ENCODE data around the gene MATCAP1. TPM values are rescaled to one million over a fixed set of nuclear protein-coding genes. Genes with fewer than 3 reads are reported as not detected.

Gene MATCAP1
- 10 to 100 TPM in 2 of 4 donors, 1 to 10 TPM in 2; 6.7 to 37.4 (median 19.2) TPM for total RNA-seq

DNA sequence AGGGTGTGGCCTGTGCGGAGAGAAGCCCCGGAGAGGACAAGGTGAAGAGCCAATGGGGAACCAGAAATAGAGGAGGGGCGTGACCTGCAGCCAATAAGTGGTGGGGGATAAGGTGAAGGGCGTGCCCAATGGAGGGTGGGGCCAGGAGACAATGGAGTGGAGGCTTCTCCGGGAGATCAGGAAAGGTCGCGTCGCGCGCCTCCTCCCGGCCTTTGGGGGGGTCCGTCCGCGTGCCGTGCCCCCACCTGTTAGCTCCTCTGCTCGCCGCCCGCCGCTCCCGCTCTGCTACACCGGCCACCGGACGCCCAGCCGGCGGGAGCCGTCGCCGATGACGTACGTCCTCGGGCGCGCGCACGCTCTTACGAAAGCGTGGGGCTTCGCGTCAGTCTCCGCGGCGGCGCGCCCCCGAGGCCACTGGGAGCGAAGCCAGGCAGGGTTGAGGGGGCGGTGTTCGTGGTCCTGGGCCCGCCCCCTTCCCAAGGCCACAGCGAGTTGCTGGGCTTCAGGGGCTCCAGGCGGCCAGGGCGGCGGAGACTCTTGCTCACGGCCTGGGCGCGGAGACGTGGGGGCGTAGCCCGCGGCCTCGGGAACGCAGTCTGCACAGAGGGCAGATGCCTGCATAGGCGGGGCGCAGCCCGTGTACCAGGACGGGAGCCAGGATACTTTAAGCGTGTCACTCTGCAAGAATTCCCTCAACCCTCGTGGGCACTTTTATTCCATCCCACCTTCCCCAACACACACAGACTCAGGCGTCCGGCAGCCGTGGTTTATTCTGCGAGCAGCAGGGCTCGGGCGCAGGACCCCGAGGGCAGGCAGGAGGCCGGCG lies at the start of gene MATCAP1:
Gene MATCAP1 (minus strand): TSS at position 337 of the 826 bp plus-strand sequence. CDS start 3,353 bp downstream, outside the sequence.
- WGBS, 2 donors (ENCODE audit: low coverage in 1 of 2): 0% methylated on average over 5 of the region's 77 CpGs; no CpG with 5 or more reads in 1 of the 2 donors
- no peaks in the 10 kb centered on the region for H3K9me3 ChIP-seq
- ATAC-seq: peak; percentile 95
- peak within 1 kb of the TSS; percentile 64 to 80 for H3K4me3 ChIP-seq
- peak within 1 kb of the TSS; percentile 90 to 98 (median 96) for H3K27ac ChIP-seq
- TF ChIP-seq POLR2AphosphoS5 (IDR thresholded peaks at IDR 0.05) (peak; percentile 68), EP300 (IDR thresholded peaks at IDR 0.05) (no peak), POLR2A (IDR thresholded peaks at IDR 0.05) (peak; percentile 27 to 44)
- TF ChIP-seq, protein P1, sequence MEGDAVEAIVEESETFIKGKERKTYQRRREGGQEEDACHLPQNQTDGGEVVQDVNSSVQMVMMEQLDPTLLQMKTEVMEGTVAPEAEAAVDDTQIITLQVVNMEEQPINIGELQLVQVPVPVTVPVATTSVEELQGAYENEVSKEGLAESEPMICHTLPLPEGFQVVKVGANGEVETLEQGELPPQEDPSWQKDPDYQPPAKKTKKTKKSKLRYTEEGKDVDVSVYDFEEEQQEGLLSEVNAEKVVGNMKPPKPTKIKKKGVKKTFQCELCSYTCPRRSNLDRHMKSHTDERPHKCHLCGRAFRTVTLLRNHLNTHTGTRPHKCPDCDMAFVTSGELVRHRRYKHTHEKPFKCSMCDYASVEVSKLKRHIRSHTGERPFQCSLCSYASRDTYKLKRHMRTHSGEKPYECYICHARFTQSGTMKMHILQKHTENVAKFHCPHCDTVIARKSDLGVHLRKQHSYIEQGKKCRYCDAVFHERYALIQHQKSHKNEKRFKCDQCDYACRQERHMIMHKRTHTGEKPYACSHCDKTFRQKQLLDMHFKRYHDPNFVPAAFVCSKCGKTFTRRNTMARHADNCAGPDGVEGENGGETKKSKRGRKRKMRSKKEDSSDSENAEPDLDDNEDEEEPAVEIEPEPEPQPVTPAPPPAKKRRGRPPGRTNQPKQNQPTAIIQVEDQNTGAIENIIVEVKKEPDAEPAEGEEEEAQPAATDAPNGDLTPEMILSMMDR (IDR thresholded peaks at IDR 0.05): peak in 1 of 4 experiments; percentile 7
- no peaks in the 10 kb centered on the region for H3K27me3 ChIP-seq
- peaks cover 0 to 66% (median 21%) of the 10 kb centered on the region in 3 donors for H3K4me1 ChIP-seq
- H3K36me3 ChIP-seq: no peaks in the 10 kb centered on the region

DNA sequence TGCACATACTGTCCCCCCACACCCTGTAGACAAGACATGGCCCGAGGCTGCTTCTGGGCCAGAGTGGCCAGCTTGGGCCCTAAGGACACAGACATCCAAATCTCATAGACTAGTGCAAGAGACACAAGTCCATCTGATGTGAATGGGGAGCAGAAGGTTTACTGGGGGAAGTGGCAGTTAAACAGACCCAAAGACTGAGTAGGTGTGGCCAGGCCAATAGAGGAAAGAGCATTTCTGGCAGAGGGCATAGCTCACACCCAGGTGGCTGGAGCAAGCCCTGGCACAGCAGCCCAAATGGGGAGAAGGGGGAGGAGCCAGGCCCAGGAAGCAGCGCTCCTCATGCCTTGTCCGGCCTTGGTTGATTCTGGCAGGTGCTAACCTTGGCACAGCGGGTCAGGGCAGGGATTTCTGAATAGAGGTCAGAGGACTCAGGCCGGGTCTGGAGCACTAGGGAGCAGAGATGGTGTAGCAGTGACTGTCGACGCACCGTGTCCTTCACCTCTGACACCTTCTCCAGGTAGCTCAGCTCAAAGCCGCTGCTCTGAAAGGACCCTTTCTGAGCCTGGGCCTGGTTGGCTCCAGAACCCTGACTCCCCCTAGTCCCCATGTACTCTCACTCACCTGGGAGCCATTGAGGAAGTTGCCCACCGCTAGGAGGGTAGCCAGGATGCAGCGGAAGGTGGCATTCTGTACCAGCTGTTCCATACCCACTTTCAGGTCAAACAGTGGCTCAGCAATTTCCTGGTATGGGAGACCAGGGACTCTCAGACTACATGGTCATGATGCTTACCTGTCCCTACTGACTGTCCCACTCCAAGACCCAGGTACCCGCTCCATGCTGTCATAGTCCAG lies 47.3 kb upstream of the MATCAP1 start:
- TF ChIP-seq EP300 (IDR thresholded peaks at IDR 0.05): no peak
- TF ChIP-seq, protein P1 (IDR thresholded peaks at IDR 0.05): no peak
- no peak for TF ChIP-seq POLR2A (IDR thresholded peaks at IDR 0.05)
- TF ChIP-seq POLR2AphosphoS5 (IDR thresholded peaks at IDR 0.05): no peak
- Histone ChIP-seq H3K27me3 (no peaks in the 10 kb centered on the region), H3K4me3 (no peak overlapping the region), H3K36me3 (peaks cover 0 to 79% of the 10 kb centered on the region in 2 donors), H3K27ac (no peak overlapping the region), H3K9me3 (no peaks in the 10 kb centered on the region), H3K4me1 (peaks cover 0 to 23% (median 9%) of the 10 kb centered on the region in 3 donors)
- 82 to 83% methylated on average over 2 to 3 of the region's 12 CpGs for WGBS, 2 donors (ENCODE audit: low coverage in 1 of 2)
- ATAC-seq: no peak

- Histone ChIP-seq H3K9me3 (no peaks in the 10 kb centered on the region), H3K27ac (no peak overlapping the region), H3K4me3 (no peak overlapping the region), H3K4me1 (peaks cover 0 to 32% (median 10%) of the 10 kb centered on the region in 3 donors), H3K27me3 (no peaks in the 10 kb centered on the region), H3K36me3 (peaks cover 0 to 70% of the 10 kb centered on the region in 2 donors)
- TF ChIP-seq, protein P1 (IDR thresholded peaks at IDR 0.05): no peak
- TF ChIP-seq POLR2A (IDR thresholded peaks at IDR 0.05) (no peak), POLR2AphosphoS5 (IDR thresholded peaks at IDR 0.05) (no peak), EP300 (IDR thresholded peaks at IDR 0.05) (no peak)
- no peak for ATAC-seq
- 90 to 93% methylated on average over 4 to 11 of the region's 32 CpGs for WGBS, 2 donors (ENCODE audit: low coverage in 1 of 2)
Measured at GRCh38 chr16:67229906-67230808, 46.4 kb upstream of the MATCAP1 start.

- no peaks in the 10 kb centered on the region for H3K9me3 ChIP-seq
- peaks cover 0 to 62% of the 10 kb centered on the region in 2 donors for H3K36me3 ChIP-seq
- no peak overlapping the region for H3K27ac ChIP-seq
- no peaks in the 10 kb centered on the region for H3K27me3 ChIP-seq
- TF ChIP-seq POLR2AphosphoS5 (IDR thresholded peaks at IDR 0.05) (no peak), POLR2A (IDR thresholded peaks at IDR 0.05) (no peak)
- H3K4me3 ChIP-seq: no peak overlapping the region
- ATAC-seq: no peak
- peaks cover 0 to 37% (median 10%) of the 10 kb centered on the region in 3 donors for H3K4me1 ChIP-seq
- WGBS, 2 donors (ENCODE audit: low coverage in 1 of 2): 100% methylated on average over 1 of the region's 9 CpGs; no CpG with 5 or more reads in 1 of the 2 donors
Measured at GRCh38 chr16:67228905-67229304, 45.1 kb upstream of the MATCAP1 start.
